SK-N-SH (cell line): ENCODE data around the gene EBF4. TPM values are rescaled to one million over a fixed set of nuclear protein-coding genes. Genes with fewer than 3 reads are reported as not detected.

ENCODE experiments used
- CTCF ChIA-PET: fragments of 300-600, 350-600 bp; formaldehyde crosslinking; extraction: SDS; loops from one replicate; lab custom pipeline; 2021; lab: Yijun Ruan, JAX
- POLR2A ChIA-PET: fragments of 350-600 bp; sonication (Branson Sonifier 250); formaldehyde crosslinking; extraction: SDS; loops from one replicate; lab custom pipeline; 2020; ENCODE audit warnings: antibody characterized with exemption, inconsistent platforms; lab: Yijun Ruan, JAX
- DNase-seq: peaks from one replicate; pipeline ENCODE4 v3.0.0; 2012
- H2AFZ ChIP-seq: fragments of 200-600 bp; sonication (generic); 2 replicates; pipeline ENCODE4 v1.8.1; 2016; ENCODE audit warnings: antibody characterized with exemption, mild to moderate bottlenecking, low read depth
- H3F3A ChIP-seq: fragments of 200-600 bp; sonication (generic); replicated peaks from 2 replicates; pipeline ENCODE3; 2016; ENCODE audit warnings: antibody characterized with exemption, mild to moderate bottlenecking; ENCODE audit not compliant: insufficient read depth
- H3K27ac ChIP-seq, 2 experiments: fragments of 200-500 bp in 1 of 2; fragments of 200-600 bp in 1 of 2; sonication (Bioruptor generic) in 1 of 2; sonication (generic), shearing (Covaris generic) in 1 of 2; 2 replicates each; pipeline versions ENCODE4 v1.5.1 to v1.6.1; 2014 to 2016; ENCODE audit warnings: low read depth in 2 of 2, inconsistent platforms in 1 of 2, low read length in 1 of 2, mild to moderate bottlenecking in 1 of 2, mixed read lengths in 1 of 2
- H3K27me3 ChIP-seq: fragments of 200-600 bp; sonication (generic), shearing (Covaris generic); 2 replicates; pipeline ENCODE4 v1.6.1; 2016; ENCODE audit warnings: mixed run types; ENCODE audit not compliant: insufficient read depth
- H3K36me3 ChIP-seq, 2 experiments: fragments of 200-500 bp in 1 of 2; fragments of 200-600 bp in 1 of 2; sonication (Bioruptor generic) in 1 of 2; sonication (generic) in 1 of 2; replicated peaks in 1 of 2; 2 replicates each; pipeline versions ENCODE3 to v1.5.1; 2014 to 2016; ENCODE audit warnings: low read length in 1 of 2, mild to moderate bottlenecking in 1 of 2; ENCODE audit not compliant: insufficient read depth in 2 of 2, control insufficient read depth in 1 of 2
- H3K4me1 ChIP-seq, 2 experiments: fragments of 200-500 bp in 1 of 2; fragments of 200-600 bp in 1 of 2; sonication (Bioruptor generic) in 1 of 2; sonication (generic), shearing (Covaris generic) in 1 of 2; 2 replicates each; pipeline versions ENCODE4 v1.5.1 to v1.6.1; 2014 to 2016; ENCODE audit warnings: low read depth in 1 of 2, low read length in 1 of 2, mixed run types in 1 of 2; ENCODE audit not compliant: insufficient read depth in 2 of 2, control insufficient read depth in 1 of 2
- H3K4me2 ChIP-seq: fragments of 200-600 bp; sonication (generic), shearing (Covaris generic); 2 replicates; pipeline ENCODE4 v1.6.1; 2017; ENCODE audit warnings: mixed run types
- H3K4me3 ChIP-seq, 2 experiments: fragments of 200-500 bp in 1 of 2; fragments of 200-600 bp in 1 of 2; sonication (Bioruptor generic) in 1 of 2; sonication (generic), shearing (Covaris generic) in 1 of 2; 2 replicates each; pipeline versions ENCODE4 v1.5.1 to v1.8.1; 2014 to 2016; ENCODE audit warnings: low read depth in 2 of 2, inconsistent platforms in 1 of 2, low read length in 1 of 2, mild to moderate bottlenecking in 1 of 2, mixed read lengths in 1 of 2, moderate library complexity in 1 of 2
- H3K79me2 ChIP-seq: fragments of 200-600 bp; sonication (generic); 2 replicates; pipeline ENCODE4 v1.8.1; 2017; ENCODE audit warnings: mild to moderate bottlenecking; ENCODE audit not compliant: insufficient read depth
- H3K9ac ChIP-seq: fragments of 200-600 bp; sonication (generic); 2 replicates; pipeline ENCODE4 v1.6.1; 2017; ENCODE audit warnings: mixed run types
- H3K9me2 ChIP-seq: fragments of 200-600 bp; sonication (generic); 2 replicates; pipeline ENCODE4 v1.6.1; 2017; ENCODE audit warnings: mixed run types
- H3K9me3 ChIP-seq: fragments of 200-600 bp; sonication (generic); 2 replicates; pipeline ENCODE4 v1.6.1; 2017; ENCODE audit warnings: mixed run types, mild to moderate bottlenecking, moderate library complexity
- H4K20me1 ChIP-seq: fragments of 200-600 bp; sonication (generic); 2 replicates; pipeline ENCODE4 v1.6.1; 2017; ENCODE audit warnings: mild to moderate bottlenecking, mixed run types; ENCODE audit not compliant: insufficient read depth
- CTCF ChIP-seq: fragments of 200-600 bp; sonication (generic); IDR thresholded peaks from 2 replicates; pipeline ENCODE4 v1.6.1; 2017; ENCODE audit warnings: antibody characterized with exemption, mild to moderate bottlenecking, moderate library complexity
- FOSL2 ChIP-seq: IDR thresholded peaks from 2 replicates; pipeline ENCODE4 v1.4.0; 2012; ENCODE audit warnings: low read depth, mild to moderate bottlenecking, moderate library complexity, borderline replicate concordance
- FOXJ3 ChIP-seq: sonication (generic); formaldehyde crosslinking; IDR thresholded peaks from 2 replicates; pipeline ENCODE4 v1.5.1; 2020; ENCODE audit warnings: mild to moderate bottlenecking, missing genetic modification reagents
- FOXM1 ChIP-seq: IDR thresholded peaks from 2 replicates; pipeline ENCODE4 v1.4.0; 2012; ENCODE audit warnings: low read depth, mild to moderate bottlenecking
- MXI1 ChIP-seq: IDR thresholded peaks from 2 replicates; pipeline ENCODE4 v1.6.1; 2012; ENCODE audit warnings: mild to moderate bottlenecking, low read depth, low read length, improper control_type of control experiment
- NRF1 ChIP-seq: IDR thresholded peaks from 2 replicates; pipeline ENCODE4 v1.6.1; 2012; ENCODE audit warnings: low read depth, mild to moderate bottlenecking, low read length
- RAD21 ChIP-seq: IDR thresholded peaks from 2 replicates; pipeline ENCODE4 v1.6.1; 2012; ENCODE audit warnings: mild to moderate bottlenecking, low read length
- REST ChIP-seq: IDR thresholded peaks from 2 replicates; pipeline ENCODE4 v1.6.1; 2012; ENCODE audit warnings: mild to moderate bottlenecking, low read depth, low read length, moderate library complexity
- RFX5 ChIP-seq: IDR thresholded peaks from 2 replicates; pipeline ENCODE4 v1.6.1; 2012; ENCODE audit warnings: mild to moderate bottlenecking, improper control_type of control experiment, low read length
- SMC3 ChIP-seq: IDR thresholded peaks from 2 replicates; pipeline ENCODE4 v1.6.1; 2012; ENCODE audit warnings: low read depth, low read length, improper control_type of control experiment
- TEAD4 ChIP-seq: IDR thresholded peaks from 2 replicates; pipeline ENCODE4 v1.4.0; 2012; ENCODE audit warnings: mild to moderate bottlenecking, borderline replicate concordance; ENCODE audit not compliant: insufficient read depth
- USF1 ChIP-seq: IDR thresholded peaks from 2 replicates; pipeline ENCODE4 v1.4.0; 2012; ENCODE audit warnings: low read depth, borderline replicate concordance
- USF2 ChIP-seq: fragments of 150-350 bp; IDR thresholded peaks from 2 replicates; pipeline ENCODE4 v1.6.1; 2017; ENCODE audit warnings: antibody characterized with exemption, low read length, low read depth, borderline replicate concordance
- YY1 ChIP-seq: IDR thresholded peaks from 2 replicates; pipeline ENCODE4 v1.4.0; 2012; ENCODE audit warnings: low read depth, mild to moderate bottlenecking
- ZBTB33 ChIP-seq: IDR thresholded peaks from 2 replicates; pipeline ENCODE4 v1.4.0; 2012; ENCODE audit warnings: low read depth, borderline replicate concordance
- WGBS: methylation state at CpG from one replicate; pipeline ENCODE4 v1.1.6; 2017; ENCODE audit warnings: low lambda C conversion rate; 5-methylcytosine and 5-hydroxymethylcytosine counted together
- polyA plus RNA-seq, 3 experiments: library from polyadenylated mRNA; depleted of rRNA; stranded (reverse); fragments of >200 nt; gene quantifications; 2 replicates each; pipeline ENCODE4 v1.2.3, GENCODE V29; 2012

The EBF4 gene
- polyA plus RNA-seq, 1 of the 3 experiments (the other 2 are of a cell fraction) = 20.6 TPM

- no peaks in the 10 kb centered on the region for H3K4me1 ChIP-seq
- no peaks in the 10 kb centered on the region for H3F3A ChIP-seq
- H3K9me3 ChIP-seq = no peaks in the 10 kb centered on the region
- H3K9me2 ChIP-seq = no peaks in the 10 kb centered on the region
- ChIA-PET POLR2A (no interaction called here), CTCF (interaction anchor here (2.0 kb wide), 1 partner anchor 100 kb away, joined by 7 read pairs; no protein-coding TSS in a partner anchor)
- no peak for DNase-seq
- no peak overlapping the region for H3K27ac ChIP-seq
- no peaks in the 10 kb centered on the region for H3K79me2 ChIP-seq
- TF ChIP-seq TEAD4 (no peak), MXI1 (no peak), ZBTB33 (no peak), YY1 (no peak)
- 68% methylated on average over 12 of the region's 26 CpGs for WGBS
- H3K4me3 ChIP-seq = no peak overlapping the region
- no peak overlapping the region for H2AFZ ChIP-seq
- no peaks in the 10 kb centered on the region for H3K36me3 ChIP-seq
- no peak overlapping the region for H3K4me2 ChIP-seq
- H3K27me3 ChIP-seq = no peaks in the 10 kb centered on the region
- no peak overlapping the region for H3K9ac ChIP-seq
- no peaks in the 10 kb centered on the region for H4K20me1 ChIP-seq
Observed at GRCh38 chr20:2751347-2751877, 58.8 kb downstream of the EBF4 start.

GRCh38 chr20:2751878-2752566 lies 59.4 kb downstream of the EBF4 start:
- H3K79me2 ChIP-seq = no peaks in the 10 kb centered on the region
- no peak for DNase-seq
- no peak overlapping the region for H3K4me2 ChIP-seq
- CTCF ChIA-PET = interaction anchor here (2.0 kb wide), 2 partner anchors 8 to 100 kb away, joined by 6 to 7 read pairs; no protein-coding TSS in a partner anchor
- no peak overlapping the region for H3K27ac ChIP-seq
- H3K9ac ChIP-seq = no peak overlapping the region
- no peaks in the 10 kb centered on the region for H3K9me3 ChIP-seq
- no peaks in the 10 kb centered on the region for H3K36me3 ChIP-seq
- H3K27me3 ChIP-seq = no peaks in the 10 kb centered on the region
- H3K4me1 ChIP-seq = no peaks in the 10 kb centered on the region
- H3K4me3 ChIP-seq = no peak overlapping the region
- H4K20me1 ChIP-seq = no peaks in the 10 kb centered on the region
- no peak overlapping the region for H2AFZ ChIP-seq
- WGBS = 100% methylated on average over 4 of the region's 93 CpGs
- POLR2A ChIA-PET = no interaction called here
- no peaks in the 10 kb centered on the region for H3K9me2 ChIP-seq
- TF ChIP-seq RAD21 = no peak
- TF ChIP-seq MXI1 = no peak
- no peak for TF ChIP-seq YY1
- no peak for TF ChIP-seq FOXM1
- TF ChIP-seq REST = no peak
- no peak for TF ChIP-seq RFX5
- no peak for TF ChIP-seq SMC3
- no peak for TF ChIP-seq USF2
- TF ChIP-seq FOSL2 = no peak
- TF ChIP-seq FOXJ3 (CRISPR knock-in tag) = no peak
- no peak for TF ChIP-seq USF1
- TF ChIP-seq CTCF = no peak
- TF ChIP-seq NRF1 = no peak
- no peaks in the 10 kb centered on the region for H3F3A ChIP-seq
